H1 (cell line): ENCODE measurements around the gene OR13D1. TPM values are rescaled to one million over a fixed set of nuclear protein-coding genes. Genes with fewer than 3 reads are reported as not detected.

Experiments
- CTCF ChIA-PET: fragments of 300-600 bp; sonication (Branson Sonifier 250); formaldehyde crosslinking; loops from one replicate; lab custom pipeline; 2021; ENCODE audit not compliant: partially characterized antibody; lab: Charles Lee
- POLR2A ChIA-PET: fragments of 300-600 bp; sonication (Branson Sonifier 250); formaldehyde crosslinking; loops from one replicate; lab custom pipeline; 2021; ENCODE audit warnings: inconsistent platforms; ENCODE audit not compliant: partially characterized antibody; lab: Charles Lee
- DNase-seq, 2 experiments: peaks; one replicate each; pipeline versions ENCODE4 v3.0.0 to v3.0.0-alpha.2; 2010 to 2022; ENCODE audit warnings: low spot score in 2 of 2, low read depth in 1 of 2, mixed read lengths in 1 of 2
- FAIRE-seq: peaks from 2 replicates; lab custom pipeline; 2011; peaks lifted over from hg19 to GRCh38; lab: Jason Lieb, UNC
- H2AFZ ChIP-seq: 2 replicates; pipeline ENCODE4 v1.8.1; 2012; ENCODE audit warnings: low read length, inconsistent platforms
- H2AK5ac ChIP-seq: 2 replicates; pipeline ENCODE4 v1.6.1; 2013; ENCODE audit warnings: low read depth, low read length
- H2BK120ac ChIP-seq: replicated peaks from 2 replicates; pipeline ENCODE3; 2013; ENCODE audit warnings: low read depth, low read length, inconsistent platforms
- H2BK12ac ChIP-seq: 2 replicates; pipeline ENCODE4 v1.6.1; 2013; ENCODE audit warnings: low read depth, low read length
- H2BK15ac ChIP-seq: 2 replicates; pipeline ENCODE4 v1.6.1; 2013; ENCODE audit warnings: low read length
- H2BK20ac ChIP-seq: 2 replicates; pipeline ENCODE4 v1.6.1; 2013; ENCODE audit warnings: low read length
- H2BK5ac ChIP-seq: 2 replicates; pipeline ENCODE4 v1.6.1; 2013; ENCODE audit warnings: low read depth, low read length
- H3K14ac ChIP-seq: 2 replicates; pipeline ENCODE4 v1.6.1; 2013; ENCODE audit warnings: inconsistent platforms; ENCODE audit not compliant: insufficient read length
- H3K18ac ChIP-seq: 2 replicates; pipeline ENCODE4 v1.6.1; 2013; ENCODE audit warnings: low read length; ENCODE audit errors: extremely low read depth
- H3K23ac ChIP-seq: 2 replicates; pipeline ENCODE4 v1.6.1; 2013; ENCODE audit warnings: inconsistent platforms; ENCODE audit not compliant: insufficient read length
- H3K23me2 ChIP-seq: 2 replicates; pipeline ENCODE4 v1.6.1; 2013; ENCODE audit warnings: low read depth, low read length
- H3K27ac ChIP-seq: 2 replicates; pipeline ENCODE4 v1.6.1; 2011; ENCODE audit warnings: low read depth, low read length, inconsistent platforms
- H3K27me3 ChIP-seq, 4 experiments: replicated peaks in 1 of 4; 1 replicate in 1 of 4; 2 replicates in 3 of 4; pipeline versions ENCODE4 v1.6.1 to v1.8.1; 2011 to 2013; ENCODE audit warnings: low read length in 3 of 4, mild to moderate bottlenecking in 3 of 4, inconsistent platforms in 2 of 4, mixed read lengths in 2 of 4, moderate library complexity in 1 of 4; ENCODE audit not compliant: control insufficient read depth in 3 of 4, insufficient read depth in 3 of 4; ENCODE audit errors: extremely low read depth in 1 of 4
- H3K36me3 ChIP-seq, 4 experiments: 2 replicates each; pipeline versions ENCODE4 v1.6.1 to v1.8.1; 2011 to 2013; ENCODE audit warnings: mild to moderate bottlenecking in 4 of 4, low read length in 3 of 4, moderate library complexity in 2 of 4, control low read depth in 1 of 4, inconsistent platforms in 1 of 4; ENCODE audit not compliant: insufficient read depth in 4 of 4, control insufficient read depth in 2 of 4
- H3K4ac ChIP-seq: replicated peaks from 2 replicates; pipeline ENCODE3; 2013; ENCODE audit warnings: low read length, low read depth, mixed read lengths, inconsistent platforms; ENCODE audit not compliant: insufficient read length
- H3K4me1 ChIP-seq, 4 experiments: replicated peaks in 1 of 4; 1 replicate in 1 of 4; 2 replicates in 3 of 4; pipeline versions ENCODE4 v1.6.1 to v1.8.1; 2011 to 2013; ENCODE audit warnings: low read length in 3 of 4, inconsistent platforms in 2 of 4, mixed read lengths in 1 of 4; ENCODE audit not compliant: insufficient read depth in 4 of 4, control insufficient read depth in 3 of 4
- H3K4me2 ChIP-seq, 2 experiments: 2 replicates each; pipeline versions ENCODE4 v1.6.1 to v1.8.1; 2011 to 2013; ENCODE audit warnings: low read depth in 2 of 2, low read length in 2 of 2, control low read depth in 1 of 2, inconsistent platforms in 1 of 2, mild to moderate bottlenecking in 1 of 2; ENCODE audit not compliant: insufficient read depth in 1 of 2
- H3K4me3 ChIP-seq, 4 experiments: fragments of 200-600, 300-600 bp in 1 of 4; sonication (generic), shearing (Covaris generic), sonication (Bioruptor Twin) in 1 of 4; 2 replicates each; pipeline versions ENCODE4 v1.5.1 to v1.8.1; 2011 to 2016; ENCODE audit warnings: low read length in 4 of 4, low read depth in 3 of 4, control low read depth in 2 of 4, inconsistent platforms in 2 of 4, mild to moderate bottlenecking in 2 of 4, mixed read lengths in 1 of 4, moderate library complexity in 1 of 4; ENCODE audit not compliant: insufficient read depth in 2 of 4; ENCODE audit errors: extremely low read depth in 1 of 4
- H3K56ac ChIP-seq: replicated peaks from 2 replicates; pipeline ENCODE3; 2013; ENCODE audit warnings: low read depth, mild to moderate bottlenecking, mixed read lengths, low read length, inconsistent platforms; ENCODE audit not compliant: insufficient read length
- H3K79me1 ChIP-seq: 2 replicates; pipeline ENCODE4 v1.6.1; 2013; ENCODE audit warnings: low read depth, low read length, control low read depth
- H3K79me2 ChIP-seq, 2 experiments: 2 replicates each; pipeline versions ENCODE4 v1.6.1 to v1.8.1; 2012 to 2013; ENCODE audit warnings: low read length in 2 of 2, mild to moderate bottlenecking in 2 of 2, inconsistent platforms in 1 of 2; ENCODE audit not compliant: insufficient read depth in 2 of 2, control insufficient read depth in 1 of 2
- H3K9ac ChIP-seq, 4 experiments: replicated peaks in 1 of 4; 1 replicate in 1 of 4; 2 replicates in 3 of 4; pipeline versions ENCODE4 v1.6.1 to v1.8.1; 2011 to 2013; ENCODE audit warnings: low read depth in 3 of 4, low read length in 3 of 4, control low read depth in 2 of 4, mild to moderate bottlenecking in 2 of 4, moderate library complexity in 2 of 4, inconsistent platforms in 1 of 4; ENCODE audit errors: extremely low read depth in 1 of 4
- H3K9me3 ChIP-seq, 2 experiments: 2 replicates each; pipeline versions ENCODE4 v1.6.1 to v1.8.1; 2012 to 2013; ENCODE audit warnings: mild to moderate bottlenecking in 2 of 2, moderate library complexity in 2 of 2, control low read depth in 1 of 2, inconsistent platforms in 1 of 2, low read depth in 1 of 2, low read length in 1 of 2, mixed read lengths in 1 of 2; ENCODE audit not compliant: insufficient read depth in 2 of 2
- H4K20me1 ChIP-seq, 2 experiments: replicated peaks in 1 of 2; 2 replicates each; pipeline versions ENCODE3 to v1.8.1; 2011 to 2013; ENCODE audit warnings: inconsistent platforms in 2 of 2, low read length in 2 of 2, mild to moderate bottlenecking in 1 of 2; ENCODE audit not compliant: insufficient read depth in 2 of 2, control insufficient read depth in 1 of 2
- H4K5ac ChIP-seq: 2 replicates; pipeline ENCODE4 v1.6.1; 2013; ENCODE audit warnings: low read length, low read depth, mixed read lengths, inconsistent platforms; ENCODE audit not compliant: insufficient read length
- H4K8ac ChIP-seq: 2 replicates; pipeline ENCODE4 v1.8.0; 2013; ENCODE audit warnings: mild to moderate bottlenecking, moderate library complexity, low read length, inconsistent platforms; ENCODE audit not compliant: insufficient read depth; ENCODE audit errors: extremely low read depth
- H4K91ac ChIP-seq: replicated peaks from 2 replicates; pipeline ENCODE3; 2013; ENCODE audit warnings: low read length, mixed read lengths, inconsistent platforms; ENCODE audit not compliant: insufficient read length
- RNF2 ChIP-seq: fragments of 200-900, 300-1000 bp; sonication (generic); IDR thresholded peaks from 2 replicates; pipeline ENCODE4 v1.7.1; 2016; ENCODE audit warnings: borderline replicate concordance, low read depth, mild to moderate bottlenecking, antibody characterized with exemption, low read length; ENCODE audit not compliant: poor library complexity, severe bottlenecking; ENCODE audit errors: missing control alignments
- WGBS, 2 experiments: shearing (Covaris generic) in 1 of 2; methylation state at CpG; one replicate each; pipeline versions ENCODE4 v1.1.6 to v1.1.7; 2013 to 2015; ENCODE audit warnings: low lambda C conversion rate in 2 of 2, mixed read lengths in 2 of 2, inconsistent platforms in 1 of 2, low coverage in 1 of 2, missing lambda C conversion rate in 1 of 2; ENCODE audit not compliant: insufficient replicate concordance in 2 of 2, insufficient coverage in 1 of 2, insufficient read length in 1 of 2; ENCODE audit errors: extremely low coverage in 1 of 2, missing lambda C conversion rate in 1 of 2; 5-methylcytosine and 5-hydroxymethylcytosine counted together
- polyA plus RNA-seq, 7 experiments: library from polyadenylated mRNA; depleted of rRNA in 3 of 7; stranded (reverse) in 5 of 7; unstranded in 2 of 7; fragments of >200 nt in 5 of 7; fragments of 200-250 nt in 2 of 7; gene quantifications; 1 replicate in 5 of 7; 2 replicates in 1 of 7; 4 replicates in 1 of 7; pipeline versions ENCODE4 v1.2.1 to v1.2.3, GENCODE V29; 2011 to 2013; ENCODE audit warnings: missing spikeins in 2 of 7, mixed read lengths in 2 of 7
- total RNA-seq: library from RNA; stranded (reverse); fragmentation: NEBNext Ultra II Directional; extraction: Animal tissue kit (Norgen Biotek cat#: 25700); gene quantifications from 2 replicates; pipeline ENCODE4 v1.2.1, GENCODE V29; 2021

The OR13D1 gene
- total and polyA plus RNA-seq, 2 of the 8 experiments (the other 6 are each of a cell fraction or from before 2014, with no cell fraction given): not detected

- H2BK120ac ChIP-seq: no peak overlapping the region
- H4K8ac ChIP-seq: no peak overlapping the region
- no peak overlapping the region for H4K91ac ChIP-seq
- H2BK20ac ChIP-seq: no peak overlapping the region
- H3K9ac ChIP-seq: no peak overlapping the region
- no peaks in the 10 kb centered on the region for H3K23me2 ChIP-seq
- no peak for DNase-seq
- H2BK12ac ChIP-seq: no peak overlapping the region
- no peaks in the 10 kb centered on the region for H4K20me1 ChIP-seq
- H3K79me1 ChIP-seq: no peaks in the 10 kb centered on the region
- H3K4me3 ChIP-seq: no peak overlapping the region
- H3K9me3 ChIP-seq: no peaks in the 10 kb centered on the region
- H3K27ac ChIP-seq: no peak overlapping the region
- H2AFZ ChIP-seq: no peak overlapping the region
- no peak overlapping the region for H3K14ac ChIP-seq
- H3K36me3 ChIP-seq: no peaks in the 10 kb centered on the region
- ChIA-PET CTCF (no interaction called here), POLR2A (no interaction called here)
- H3K79me2 ChIP-seq: no peaks in the 10 kb centered on the region
- H2BK5ac ChIP-seq: no peak overlapping the region
- H3K18ac ChIP-seq: no peak overlapping the region
- 81% methylated on average over 1 of the region's 1 CpG; no CpG with 5 or more reads in 1 of the 2 experiments for WGBS, 2 experiments
- no peak for TF ChIP-seq RNF2
- H2BK15ac ChIP-seq: no peak overlapping the region
- no peak overlapping the region for H4K5ac ChIP-seq
- H3K4me2 ChIP-seq: no peak overlapping the region
- H2AK5ac ChIP-seq: no peak overlapping the region
- no peak overlapping the region for H3K4ac ChIP-seq
- H3K23ac ChIP-seq: no peak overlapping the region
- no peak overlapping the region for H3K56ac ChIP-seq
- FAIRE-seq: no peak
- no peaks in the 10 kb centered on the region for H3K27me3 ChIP-seq
- H3K4me1 ChIP-seq: no peaks in the 10 kb centered on the region
Measured at GRCh38 chr9:104740621-104741020, 46.3 kb downstream of the OR13D1 start.
